IMR-90 (cell line): ENCODE data around the gene RRM1. TPM values are rescaled to one million over a fixed set of nuclear protein-coding genes. Genes with fewer than 3 reads are reported as not detected.

Source experiments
- ATAC-seq: fragments of 200-7000 bp; cut with Tn5 transposase; 2 replicates; pipeline ENCODE4 v1.9.1; 2020; ENCODE audit warnings: low read depth, mild to moderate bottlenecking, moderate library complexity
- BruUV-seq: library from RNA; stranded (reverse); fragments of 400-500 nt; replicated peaks from 2 replicates; lab custom pipeline; 2021; lab: Mats Ljungman, UMichigan
- CTCF ChIA-PET: fragments of 300-600 bp; formaldehyde crosslinking; extraction: SDS; loops from one replicate; lab custom pipeline; 2021; ENCODE audit warnings: antibody characterized with exemption; lab: Yijun Ruan, JAX
- POLR2A ChIA-PET: fragments of 300-600 bp; sonication (Branson Sonifier 250); formaldehyde crosslinking; loops from one replicate; lab custom pipeline; 2022; ENCODE audit warnings: antibody characterized with exemption; ENCODE audit not compliant: unreplicated experiment; lab: Charles Lee
- DNase-seq: peaks from one replicate; pipeline ENCODE4 v3.0.0; 2013
- H2AFZ ChIP-seq: replicated peaks from 2 replicates; pipeline ENCODE3; 2013; ENCODE audit warnings: low read length, mild to moderate bottlenecking; ENCODE audit not compliant: poor library complexity
- H2AK5ac ChIP-seq: 2 replicates; pipeline ENCODE4 v1.6.1; 2013; ENCODE audit warnings: low read depth, low read length, inconsistent platforms
- H2AK9ac ChIP-seq: replicated peaks from 2 replicates; pipeline ENCODE3; 2013; ENCODE audit warnings: mild to moderate bottlenecking, low read depth, low read length, moderate library complexity; ENCODE audit not compliant: poor library complexity
- H2BK120ac ChIP-seq: 2 replicates; pipeline ENCODE4 v1.6.1; 2013; ENCODE audit warnings: low read depth, low read length, inconsistent platforms
- H2BK15ac ChIP-seq: 3 replicates; pipeline ENCODE4 v1.6.1; 2013; ENCODE audit warnings: low read depth, low read length, inconsistent platforms
- H2BK20ac ChIP-seq: 2 replicates; pipeline ENCODE4 v1.6.1; 2013; ENCODE audit warnings: low read depth, mild to moderate bottlenecking, inconsistent platforms, low read length, moderate library complexity
- H2BK5ac ChIP-seq: 2 replicates; pipeline ENCODE4 v1.6.1; 2013; ENCODE audit warnings: mild to moderate bottlenecking, low read depth, low read length, inconsistent platforms; ENCODE audit not compliant: poor library complexity, severe bottlenecking
- H3K14ac ChIP-seq: replicated peaks from 2 replicates; pipeline ENCODE4 v1.6.1; 2013; ENCODE audit warnings: low read depth, low read length, inconsistent platforms
- H3K18ac ChIP-seq: 2 replicates; pipeline ENCODE4 v1.6.1; 2013; ENCODE audit warnings: low read depth, low read length, control low read depth
- H3K23ac ChIP-seq: 2 replicates; pipeline ENCODE4 v1.6.1; 2013; ENCODE audit warnings: low read depth, low read length, inconsistent platforms
- H3K27ac ChIP-seq: 2 replicates; pipeline ENCODE4 v1.5.1; 2013; ENCODE audit warnings: mild to moderate bottlenecking, control low read depth, low read length; ENCODE audit not compliant: insufficient read depth
- H3K27me3 ChIP-seq: 2 replicates; pipeline ENCODE4 v1.6.1; 2013; ENCODE audit warnings: low read length; ENCODE audit not compliant: control insufficient read depth, insufficient read depth
- H3K36me3 ChIP-seq: 2 replicates; pipeline ENCODE4 v1.6.1; 2013; ENCODE audit warnings: low read length, mixed read lengths; ENCODE audit not compliant: control insufficient read depth, insufficient read depth
- H3K4ac ChIP-seq: 2 replicates; pipeline ENCODE4 v1.6.1; 2013; ENCODE audit warnings: low read depth, low read length, inconsistent platforms
- H3K4me1 ChIP-seq: 2 replicates; pipeline ENCODE4 v1.6.1; 2013; ENCODE audit warnings: low read length, mixed read lengths; ENCODE audit not compliant: control insufficient read depth, insufficient read depth
- H3K4me2 ChIP-seq: 2 replicates; pipeline ENCODE4 v1.6.1; 2013; ENCODE audit warnings: low read depth, mild to moderate bottlenecking, control low read depth, low read length, moderate library complexity
- H3K4me3 ChIP-seq: 2 replicates; pipeline ENCODE4 v1.5.1; 2013; ENCODE audit warnings: low read depth, mild to moderate bottlenecking, control low read depth, low read length, moderate library complexity; ENCODE audit not compliant: insufficient read depth
- H3K56ac ChIP-seq: 2 replicates; pipeline ENCODE4 v1.6.1; 2013; ENCODE audit warnings: low read length, inconsistent platforms; ENCODE audit not compliant: insufficient read depth; ENCODE audit errors: extremely low read depth
- H3K79me1 ChIP-seq, 2 experiments: 2 replicates each; pipeline ENCODE4 v1.6.1; 2013; ENCODE audit warnings: low read length in 2 of 2, inconsistent platforms in 1 of 2, low read depth in 1 of 2
- H3K9ac ChIP-seq: 2 replicates; pipeline ENCODE4 v1.6.1; 2013; ENCODE audit warnings: low read depth, low read length, control low read depth
- H3K9me1 ChIP-seq: 2 replicates; pipeline ENCODE4 v1.6.1; 2013; ENCODE audit warnings: low read length, inconsistent platforms; ENCODE audit not compliant: insufficient read depth
- H3K9me3 ChIP-seq: 2 replicates; pipeline ENCODE4 v1.6.1; 2013; ENCODE audit warnings: low read length; ENCODE audit not compliant: control insufficient read depth, insufficient read depth
- H4K20me1 ChIP-seq: 2 replicates; pipeline ENCODE4 v1.6.1; 2013; ENCODE audit warnings: low read length, inconsistent platforms; ENCODE audit not compliant: insufficient read depth
- H4K5ac ChIP-seq: 2 replicates; pipeline ENCODE4 v1.6.1; 2013; ENCODE audit warnings: mild to moderate bottlenecking, low read depth, low read length, control low read depth
- H4K8ac ChIP-seq, 2 experiments: 2 replicates each; pipeline ENCODE4 v1.6.1; 2013; ENCODE audit warnings: low read depth in 2 of 2, low read length in 2 of 2, control low read depth in 1 of 2, inconsistent platforms in 1 of 2
- H4K91ac ChIP-seq: 2 replicates; pipeline ENCODE4 v1.6.1; 2013; ENCODE audit warnings: low read depth, low read length, inconsistent platforms; ENCODE audit not compliant: insufficient read depth
- BHLHE40 ChIP-seq: fragments of 150-350 bp; IDR thresholded peaks from 2 replicates; pipeline ENCODE4 v1.6.1; 2016; ENCODE audit warnings: mild to moderate bottlenecking, low read depth, low read length
- CEBPB ChIP-seq: IDR thresholded peaks from 2 replicates; pipeline ENCODE4 v1.6.1; 2012; ENCODE audit warnings: low read depth, low read length, improper control_type of control experiment
- CHD1 ChIP-seq: IDR thresholded peaks from 2 replicates; pipeline ENCODE4 v1.6.1; 2012; ENCODE audit warnings: low read depth, low read length, improper control_type of control experiment
- CTCF ChIP-seq: conservative IDR thresholded peaks from 2 replicates; pipeline ENCODE4 v1.5.1; 2012; ENCODE audit warnings: mild to moderate bottlenecking, low read depth, low read length, improper control_type of control experiment
- ELK1 ChIP-seq: fragments of 150-350 bp; IDR thresholded peaks from 2 replicates; pipeline ENCODE4 v1.6.1; 2016; ENCODE audit warnings: low read depth, mild to moderate bottlenecking, low read length, moderate library complexity, borderline replicate concordance
- FOS ChIP-seq: fragments of 150-350 bp; IDR thresholded peaks from 2 replicates; pipeline ENCODE4 v1.6.1; 2016; ENCODE audit warnings: low read depth, low read length
- MAFK ChIP-seq: IDR thresholded peaks from 2 replicates; pipeline ENCODE4 v1.6.1; 2012; ENCODE audit warnings: low read depth, low read length, improper control_type of control experiment
- MAZ ChIP-seq: IDR thresholded peaks from 2 replicates; pipeline ENCODE4 v1.6.1; 2012; ENCODE audit warnings: low read depth, mild to moderate bottlenecking, low read length, improper control_type of control experiment, moderate library complexity, borderline replicate concordance
- MXI1 ChIP-seq: IDR thresholded peaks from 2 replicates; pipeline ENCODE4 v1.6.1; 2012; ENCODE audit warnings: low read depth, mild to moderate bottlenecking, low read length, moderate library complexity, borderline replicate concordance
- NFE2L2 ChIP-seq: fragments of 150-350 bp; IDR thresholded peaks from 2 replicates; pipeline ENCODE4 v1.6.1; 2016; ENCODE audit warnings: low read depth, mild to moderate bottlenecking, low read length
- POLR2A ChIP-seq: IDR thresholded peaks from 2 replicates; pipeline ENCODE4 v1.6.1; 2012; ENCODE audit warnings: mild to moderate bottlenecking, low read depth, low read length
- RAD21 ChIP-seq: IDR thresholded peaks from 2 replicates; pipeline ENCODE4 v1.6.1; 2012; ENCODE audit warnings: low read length, improper control_type of control experiment
- RCOR1 ChIP-seq: IDR thresholded peaks from 2 replicates; pipeline ENCODE4 v1.6.1; 2012; ENCODE audit warnings: mild to moderate bottlenecking, low read length, improper control_type of control experiment; ENCODE audit not compliant: insufficient replicate concordance
- RFX5 ChIP-seq: IDR thresholded peaks from 2 replicates; pipeline ENCODE4 v1.8.0; 2012; ENCODE audit warnings: low read depth, mild to moderate bottlenecking, low read length, moderate library complexity
- SMC3 ChIP-seq: fragments of 150-350 bp; IDR thresholded peaks from 2 replicates; pipeline ENCODE4 v1.6.1; 2016; ENCODE audit warnings: low read depth, mild to moderate bottlenecking, antibody characterized with exemption, low read length, moderate library complexity
- USF2 ChIP-seq: fragments of 150-350 bp; IDR thresholded peaks from 2 replicates; pipeline ENCODE4 v1.6.1; 2017; ENCODE audit warnings: mild to moderate bottlenecking, antibody characterized with exemption, low read length, low read depth
- WGBS, 2 experiments: methylation state at CpG; one replicate each; pipeline versions ENCODE4 v1.1.5 to v1.1.7; 2013; ENCODE audit warnings: missing lambda C conversion rate in 2 of 2; ENCODE audit not compliant: insufficient read length in 1 of 2; ENCODE audit errors: extremely low coverage in 2 of 2; 5-methylcytosine and 5-hydroxymethylcytosine counted together
- dilution Hi-C: fragments of 300-500 bp; cut with HindIII; formaldehyde crosslinking; loops from one replicate; pipeline ENCODE4 v1.14.3; 2018; ENCODE audit warnings: low sequenced_read_pairs; ENCODE audit not compliant: unreplicated experiment
- in situ Hi-C: fragments of 300-500 bp; cut with MboI; formaldehyde crosslinking; loops from 3 replicates; pipeline ENCODE4 v1.14.3; 2019; ENCODE audit warnings: low sequenced_read_pairs, inconsistent platforms, mixed read lengths
- intact Hi-C: fragments of 100-400 bp; cut with micrococcal nuclease; formaldehyde crosslinking; loops from 2 replicates; pipeline ENCODE4 v1.10.0; 2022
- polyA plus RNA-seq, 3 experiments: library from polyadenylated mRNA; depleted of rRNA; stranded (reverse); fragments of >200 nt; gene quantifications; 2 replicates each; pipeline ENCODE4 v1.2.3, GENCODE V29; 2012; ENCODE audit warnings: low replicate concordance in 1 of 3
- total RNA-seq: library from RNA; depleted of rRNA; stranded (reverse); fragments of >200 nt; gene quantifications from 2 replicates; pipeline ENCODE4 v1.2.3, GENCODE V29; 2012

Gene RRM1
- total and polyA plus RNA-seq, 2 of the 4 experiments (the other 2 are of a cell fraction) = 55.1 to 183 TPM

- H3K14ac ChIP-seq = no peak overlapping the region
- in situ Hi-C loops = no loop called here
- H3K9me1 ChIP-seq = peaks cover 11% of the 10 kb centered on the region
- H3K18ac ChIP-seq = no peak overlapping the region
- H3K36me3 ChIP-seq = peaks cover 8% of the 10 kb centered on the region
- no peak overlapping the region for H3K9ac ChIP-seq
- intact Hi-C loops = no loop called here
- ChIA-PET CTCF (interaction anchor here (1.1 to 2.6 kb wide), 2 partner anchors 12 to 205 kb away, joined by 4 to 9 read pairs; partner anchors contain the start of gene STIM1), POLR2A (no interaction called here)
- H3K9me3 ChIP-seq = no peaks in the 10 kb centered on the region
- no peak overlapping the region for H2BK120ac ChIP-seq
- H2BK5ac ChIP-seq = no peak overlapping the region
- peaks cover 3% of the 10 kb centered on the region for H3K4me1 ChIP-seq
- dilution Hi-C loops = no loop called here
- H2AK5ac ChIP-seq = no peak overlapping the region
- no CpG with 5 or more reads among the region's 4 CpGs for WGBS, 2 experiments
- H3K4me3 ChIP-seq = no peak overlapping the region
- no peak overlapping the region for H4K8ac ChIP-seq
- H3K23ac ChIP-seq = no peak overlapping the region
- no peaks in the 10 kb centered on the region for H4K20me1 ChIP-seq
- H4K5ac ChIP-seq = no peak overlapping the region
- no TSS peak for BruUV-seq
- TF ChIP-seq MAZ (no peak), RFX5 (no peak), MAFK (no peak), RAD21 (no peak), CTCF (no peak), ELK1 (no peak), FOS (no peak), CHD1 (no peak), MXI1 (no peak), USF2 (no peak), BHLHE40 (no peak), POLR2A (no peak), CEBPB (no peak), SMC3 (no peak), NFE2L2 (no peak), RCOR1 (no peak)
- no peak overlapping the region for H3K56ac ChIP-seq
- ATAC-seq (no peak), DNase-seq (no peak)
- no peak overlapping the region for H2BK15ac ChIP-seq
- H3K4me2 ChIP-seq = no peak overlapping the region
- no peak overlapping the region for H4K91ac ChIP-seq
- no peaks in the 10 kb centered on the region for H3K79me1 ChIP-seq
- no peak overlapping the region for H2BK20ac ChIP-seq
- H3K27me3 ChIP-seq = no peaks in the 10 kb centered on the region
- H2AK9ac ChIP-seq = no peak overlapping the region
- H3K4ac ChIP-seq = no peak overlapping the region
- no peak overlapping the region for H3K27ac ChIP-seq
- H2AFZ ChIP-seq = no peak overlapping the region
These were observed 34.2 kb upstream of the RRM1 start for GRCh38 chr11:4060182-4060923.
